PC-9 (cell line): ENCODE measurements around the gene MALAT1.

Source experiments
- EZH2 ChIP-seq: fragments of 200-600 bp; sonication (generic); IDR thresholded peaks from 2 replicates; pipeline ENCODE4 v1.8.0; 2017; ENCODE audit warnings: antibody characterized with exemption, low read depth
- TF ChIP-seq, protein P1 (sequence below): fragments of 200-600 bp; sonication (generic); conservative IDR thresholded peaks from 2 replicates; pipeline ENCODE4 v1.6.1; 2017; ENCODE audit warnings: mixed run types, antibody characterized with exemption, mild to moderate bottlenecking, moderate library complexity

DNA sequence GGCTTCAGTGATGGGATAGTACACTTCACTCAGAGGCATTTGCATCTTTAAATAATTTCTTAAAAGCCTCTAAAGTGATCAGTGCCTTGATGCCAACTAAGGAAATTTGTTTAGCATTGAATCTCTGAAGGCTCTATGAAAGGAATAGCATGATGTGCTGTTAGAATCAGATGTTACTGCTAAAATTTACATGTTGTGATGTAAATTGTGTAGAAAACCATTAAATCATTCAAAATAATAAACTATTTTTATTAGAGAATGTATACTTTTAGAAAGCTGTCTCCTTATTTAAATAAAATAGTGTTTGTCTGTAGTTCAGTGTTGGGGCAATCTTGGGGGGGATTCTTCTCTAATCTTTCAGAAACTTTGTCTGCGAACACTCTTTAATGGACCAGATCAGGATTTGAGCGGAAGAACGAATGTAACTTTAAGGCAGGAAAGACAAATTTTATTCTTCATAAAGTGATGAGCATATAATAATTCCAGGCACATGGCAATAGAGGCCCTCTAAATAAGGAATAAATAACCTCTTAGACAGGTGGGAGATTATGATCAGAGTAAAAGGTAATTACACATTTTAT lies 4.6 kb downstream of the MALAT1 start:
- TF ChIP-seq, protein P1, sequence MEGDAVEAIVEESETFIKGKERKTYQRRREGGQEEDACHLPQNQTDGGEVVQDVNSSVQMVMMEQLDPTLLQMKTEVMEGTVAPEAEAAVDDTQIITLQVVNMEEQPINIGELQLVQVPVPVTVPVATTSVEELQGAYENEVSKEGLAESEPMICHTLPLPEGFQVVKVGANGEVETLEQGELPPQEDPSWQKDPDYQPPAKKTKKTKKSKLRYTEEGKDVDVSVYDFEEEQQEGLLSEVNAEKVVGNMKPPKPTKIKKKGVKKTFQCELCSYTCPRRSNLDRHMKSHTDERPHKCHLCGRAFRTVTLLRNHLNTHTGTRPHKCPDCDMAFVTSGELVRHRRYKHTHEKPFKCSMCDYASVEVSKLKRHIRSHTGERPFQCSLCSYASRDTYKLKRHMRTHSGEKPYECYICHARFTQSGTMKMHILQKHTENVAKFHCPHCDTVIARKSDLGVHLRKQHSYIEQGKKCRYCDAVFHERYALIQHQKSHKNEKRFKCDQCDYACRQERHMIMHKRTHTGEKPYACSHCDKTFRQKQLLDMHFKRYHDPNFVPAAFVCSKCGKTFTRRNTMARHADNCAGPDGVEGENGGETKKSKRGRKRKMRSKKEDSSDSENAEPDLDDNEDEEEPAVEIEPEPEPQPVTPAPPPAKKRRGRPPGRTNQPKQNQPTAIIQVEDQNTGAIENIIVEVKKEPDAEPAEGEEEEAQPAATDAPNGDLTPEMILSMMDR: no peak
- no peak for TF ChIP-seq EZH2
